ENCODE data around the gene TXNRD3. TPM values are rescaled to one million over a fixed set of nuclear protein-coding genes. Genes with fewer than 3 reads are reported as not detected.

Gene TXNRD3
- total and polyA plus RNA-seq, 2 donors from 2014 or later = 10.8 to 12.1 TPM

GRCh38 chr3:126676919-126677705, 22.2 kb upstream of the TXNRD3 start:
- Histone ChIP-seq H3K27ac (ENCODE audit: low read depth in 2 of 2, low read length in 2 of 2) (no peak overlapping the region), H3K4me3 (ENCODE audit: low read length in 3 of 3) (no peak overlapping the region), H3K36me3 (ENCODE audit: control insufficient read depth in 2 of 3, insufficient read depth in 3 of 3, low read length in 3 of 3) (no peaks in the 10 kb centered on the region), H3K4me1 (ENCODE audit: control insufficient read depth in 2 of 3, insufficient read depth in 2 of 3, low read depth in 1 of 3, low read length in 3 of 3) (peaks cover 0 to 6% (median 0%) of the 10 kb centered on the region in 3 donors), H3K9me3 (ENCODE audit: control insufficient read depth in 2 of 3, insufficient read depth in 1 of 3, low read length in 3 of 3) (peaks cover 0 to 2% (median 0%) of the 10 kb centered on the region in 3 donors), H3K9ac (ENCODE audit: low read length in 3 of 3) (no peak overlapping the region), H3K27me3 (ENCODE audit: control insufficient read depth, insufficient read depth, low read length) (no peaks in the 10 kb centered on the region)
- TF ChIP-seq CTCF (IDR thresholded peaks at IDR 0.05; ENCODE audit: borderline replicate concordance, extremely low read depth, insufficient read depth) = no peak
- FAIRE-seq (no peak), DNase-seq (no peak)
- intact Hi-C loops (cut with DNase I) = no loop called here

DNA sequence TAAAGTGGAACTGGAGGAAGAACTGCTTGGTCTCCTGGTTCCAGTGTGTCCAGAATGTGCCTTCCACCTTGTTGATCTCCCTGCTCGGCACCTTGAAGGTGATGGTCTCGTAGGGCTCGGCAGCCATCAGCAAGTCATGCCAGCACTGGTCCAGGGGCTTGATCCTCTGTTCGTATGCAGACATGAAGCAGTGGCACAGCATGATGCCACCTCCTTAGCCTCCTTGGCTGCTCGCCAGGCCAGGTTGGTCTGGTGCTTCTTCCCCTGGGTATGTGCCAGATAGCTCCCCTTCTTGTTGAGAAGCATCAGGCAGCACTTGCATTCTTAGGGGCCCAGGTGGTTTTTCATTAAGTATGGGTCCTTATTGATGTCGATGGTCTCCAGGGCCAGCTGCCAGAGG, 17.8 kb upstream of the TXNRD3 start:
- H3K4me3 ChIP-seq (ENCODE audit: low read length in 3 of 3) = no peak overlapping the region
- H3K9ac ChIP-seq (ENCODE audit: low read length in 3 of 3) = no peak overlapping the region
- intact Hi-C loops (cut with DNase I) = no loop called here
- H3K27me3 ChIP-seq (ENCODE audit: control insufficient read depth, insufficient read depth, low read length) = no peaks in the 10 kb centered on the region
- H3K27ac ChIP-seq (ENCODE audit: low read depth in 2 of 2, low read length in 2 of 2) = no peak overlapping the region
- TF ChIP-seq CTCF (IDR thresholded peaks at IDR 0.05; ENCODE audit: borderline replicate concordance, extremely low read depth, insufficient read depth) = no peak
- no peaks in the 10 kb centered on the region for H3K36me3 ChIP-seq (ENCODE audit: control insufficient read depth in 2 of 3, insufficient read depth in 3 of 3, low read length in 3 of 3)
- no peaks in the 10 kb centered on the region for H3K4me1 ChIP-seq (ENCODE audit: control insufficient read depth in 2 of 3, insufficient read depth in 2 of 3, low read depth in 1 of 3, low read length in 3 of 3)
- FAIRE-seq = no peak
- DNase-seq = peak in 1 of 5 donors; percentile 40
- peaks cover 0 to 2% (median 0%) of the 10 kb centered on the region in 3 donors for H3K9me3 ChIP-seq (ENCODE audit: control insufficient read depth in 2 of 3, insufficient read depth in 1 of 3, low read length in 3 of 3)

GRCh38 chr3:126672340-126672739, 17.4 kb upstream of the TXNRD3 start:
- Histone ChIP-seq H3K9me3 (ENCODE audit: control insufficient read depth in 2 of 3, insufficient read depth in 1 of 3, low read length in 3 of 3) (peaks cover 0 to 2% (median 0%) of the 10 kb centered on the region in 3 donors), H3K9ac (ENCODE audit: low read length in 3 of 3) (no peak overlapping the region), H3K27me3 (ENCODE audit: control insufficient read depth, insufficient read depth, low read length) (no peaks in the 10 kb centered on the region), H3K36me3 (ENCODE audit: control insufficient read depth in 2 of 3, insufficient read depth in 3 of 3, low read length in 3 of 3) (no peaks in the 10 kb centered on the region), H3K27ac (ENCODE audit: low read depth in 2 of 2, low read length in 2 of 2) (no peak overlapping the region), H3K4me1 (ENCODE audit: control insufficient read depth in 2 of 3, insufficient read depth in 2 of 3, low read depth in 1 of 3, low read length in 3 of 3) (no peaks in the 10 kb centered on the region), H3K4me3 (ENCODE audit: low read length in 3 of 3) (no peak overlapping the region)
- intact Hi-C loops (cut with DNase I) = no loop called here
- no peak for TF ChIP-seq CTCF (IDR thresholded peaks at IDR 0.05; ENCODE audit: borderline replicate concordance, extremely low read depth, insufficient read depth)
- DNase-seq = peak in 1 of 5 donors; percentile 56
- FAIRE-seq = no peak
